ENCODE data around the gene CYP4F2.

GRCh38 chr19:15945301-15945700 lies 47.4 kb upstream of the CYP4F2 start:
- TF ChIP-seq CTCF (IDR thresholded peaks at IDR 0.05) (no peak), ZFX (IDR thresholded peaks at IDR 0.05; ENCODE audit: borderline replicate concordance) (no peak)
